ENCODE data around the gene SLC25A31. TPM values are rescaled to one million over a fixed set of nuclear protein-coding genes. Genes with fewer than 3 reads are reported as not detected.

SLC25A31 gene
- total RNA-seq: not detected in 2 replicates

GRCh38 chr4:127730142-127730913, at the start of gene SLC25A31:
SLC25A31 (plus strand) TSS chr4:127730400; CDS start chr4:127730546, 146 bp downstream.

GRCh38 chr4:127782275-127783025, 52.2 kb downstream of the SLC25A31 start, which contains the start of gene HSPA4L:
HSPA4L (plus strand) TSS chr4:127782322; CDS start chr4:127782551, 229 bp downstream.

Other genes starting within 250 kb of the SLC25A31 start
- gene INTU, start 97.4 kb upstream of the SLC25A31 start, total RNA-seq: 10.9 and 13.1 TPM in 2 replicates
- gene HSPA4L, start 51.9 kb downstream of the SLC25A31 start, total RNA-seq: 4.3 and 4.9 TPM in 2 replicates
- 1.6 and 1.8 TPM in 2 replicates for gene PLK4, start 150.5 kb downstream of the SLC25A31 start, total RNA-seq
- gene MFSD8, start 234.8 kb downstream of the SLC25A31 start, total RNA-seq: 27.4 and 39.7 TPM in 2 replicates
- 6.9 and 7.0 TPM in 2 replicates for gene ABHD18, start 235.0 kb downstream of the SLC25A31 start, total RNA-seq

Measured in hair follicle dermal papilla cell (primary cell).